NCI-H128 (cell line): ENCODE results near the gene SFXN3.

Experiments used
- DNase-seq: peaks from one replicate; lab custom pipeline; 2025; ENCODE audit not compliant: unreplicated experiment; lab: John Stamatoyannopoulos, UW

Gene SFXN3

DNA sequence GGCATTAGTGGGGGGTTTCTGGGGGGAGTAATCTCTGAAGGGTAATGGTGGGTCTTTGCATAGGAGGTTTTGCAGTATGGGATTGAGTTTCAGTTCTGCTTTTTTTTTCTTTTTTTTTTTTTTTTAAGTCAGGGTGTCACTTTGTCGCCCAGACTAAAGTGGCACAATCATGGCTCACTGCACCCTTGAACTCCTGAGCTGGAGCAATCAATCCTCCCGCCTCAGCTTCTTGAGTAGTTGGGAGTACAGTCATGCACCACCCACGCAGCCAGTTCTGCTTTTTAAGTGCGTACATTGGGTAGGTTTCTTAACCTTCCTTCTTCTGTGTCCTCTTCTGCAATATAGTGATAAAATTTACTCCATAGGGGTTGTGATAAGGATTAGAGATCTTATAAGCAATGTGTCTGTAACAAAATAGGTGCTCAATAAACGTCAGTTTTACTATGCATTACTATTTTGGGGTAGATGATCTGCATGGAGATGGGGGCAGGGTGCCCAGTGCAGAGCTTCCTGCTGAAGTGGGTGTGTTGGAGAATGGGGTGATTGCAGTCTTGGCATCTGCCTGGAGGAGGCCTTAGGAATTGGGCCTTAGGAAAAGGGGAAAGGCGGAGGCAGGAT, 40.3 kb downstream of the SFXN3 start:
- DNase-seq = no peak

DNA sequence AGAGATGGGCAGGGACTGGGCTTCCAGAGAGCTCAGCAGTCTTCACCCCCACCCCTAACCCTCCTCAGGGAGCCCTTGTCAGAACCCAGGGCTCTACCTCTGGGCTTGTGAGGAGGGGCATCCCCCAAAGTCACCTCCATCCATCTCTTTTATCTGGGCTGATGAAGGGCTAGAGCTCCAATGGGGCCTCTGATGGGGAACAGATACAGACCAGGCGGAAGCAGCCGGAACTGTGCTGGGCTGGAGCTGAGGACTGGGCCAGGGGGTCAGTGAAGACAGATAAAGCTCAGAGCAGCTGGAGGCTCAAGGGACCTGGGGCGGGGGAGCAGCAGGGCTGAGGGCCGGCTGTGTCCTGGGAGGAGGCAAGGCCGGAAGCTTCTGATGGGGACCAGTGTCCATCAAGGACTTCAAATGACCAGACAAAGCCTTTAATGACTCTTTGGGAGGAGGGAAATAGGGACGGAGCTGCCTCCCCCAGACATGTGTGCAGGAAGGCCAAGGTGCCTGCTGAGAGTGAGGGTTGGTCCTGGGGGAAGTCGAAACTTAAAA, 40.9 kb downstream of the SFXN3 start:
- no peak for DNase-seq

DNA sequence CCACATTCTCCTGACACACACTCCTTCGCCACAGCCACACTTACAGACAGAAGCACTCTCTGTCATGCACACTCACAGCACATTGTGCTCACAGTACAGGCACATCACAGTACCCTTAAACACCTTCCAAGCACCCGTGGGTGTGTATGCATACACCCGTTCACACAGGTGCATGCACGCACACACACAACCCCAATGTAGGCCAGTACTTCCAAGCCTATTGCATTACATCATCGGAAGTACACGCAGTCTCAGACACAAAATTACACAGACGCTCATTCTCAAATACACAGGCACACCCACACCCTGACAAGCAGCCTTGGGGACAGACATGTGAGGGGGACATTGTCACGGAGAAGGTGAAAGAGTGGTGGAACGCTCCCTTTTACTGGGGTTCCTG, 41.9 kb downstream of the SFXN3 start:
- DNase-seq = no peak

DNA sequence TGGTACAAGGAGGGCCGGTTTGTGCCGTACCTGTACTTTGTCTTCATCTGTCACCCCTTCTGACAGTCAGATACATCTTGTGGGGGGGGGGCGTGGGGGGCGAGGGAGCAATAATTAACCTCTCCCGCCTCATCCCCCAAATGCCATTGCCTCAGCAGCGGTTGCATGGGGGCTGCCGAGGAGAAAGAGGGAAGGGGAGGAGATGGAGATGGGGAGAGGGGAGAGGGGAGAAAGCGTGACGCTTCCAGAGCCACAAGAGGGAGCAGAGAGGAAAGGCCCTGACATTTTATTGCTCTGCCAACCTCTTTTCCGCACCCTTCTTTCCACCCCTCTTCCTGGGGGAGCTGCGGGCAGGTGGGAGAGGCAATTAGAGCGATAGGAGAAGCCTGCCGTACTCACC, 42.6 kb downstream of the SFXN3 start:
- no peak for DNase-seq

DNA sequence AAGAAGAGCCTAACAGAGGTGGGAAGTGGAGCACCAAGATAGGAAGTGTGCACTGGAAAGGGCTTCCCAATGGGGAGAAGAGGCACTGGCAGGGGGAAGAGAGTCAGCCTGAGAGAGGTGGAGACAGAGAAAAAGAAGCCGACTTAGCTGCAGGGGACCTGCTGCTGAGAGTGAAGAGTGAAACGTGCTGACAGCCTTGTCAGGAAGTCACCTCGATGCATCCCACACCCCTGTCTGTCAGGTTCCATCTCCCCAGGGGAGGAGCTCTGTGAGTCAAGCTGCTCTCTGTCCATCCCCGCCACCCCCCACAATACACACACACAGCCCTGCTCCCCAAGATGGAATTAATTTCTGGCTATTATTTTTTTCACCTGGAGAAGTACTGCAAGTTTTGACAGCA, 44.7 kb downstream of the SFXN3 start:
- DNase-seq = no peak

DNA sequence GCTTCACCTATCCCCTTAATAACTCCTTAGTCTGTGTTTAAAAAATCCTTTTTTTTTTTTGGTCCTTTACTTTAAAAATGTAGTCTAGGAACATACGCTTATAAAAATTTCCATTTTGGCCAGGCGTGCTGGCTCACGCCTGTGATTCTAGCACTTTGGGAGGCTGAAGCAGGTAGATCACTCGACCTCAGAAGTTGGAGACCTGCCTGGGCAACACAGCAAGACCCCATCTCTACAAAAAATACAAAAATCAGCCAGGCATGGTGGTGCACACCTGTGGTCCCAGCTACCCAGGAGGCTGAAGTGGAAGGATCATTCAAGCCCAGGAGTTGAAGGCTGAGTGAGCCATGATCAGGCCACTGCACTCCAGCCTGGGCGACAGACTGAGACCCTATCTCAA, 45.6 kb downstream of the SFXN3 start:
- no peak for DNase-seq

DNA sequence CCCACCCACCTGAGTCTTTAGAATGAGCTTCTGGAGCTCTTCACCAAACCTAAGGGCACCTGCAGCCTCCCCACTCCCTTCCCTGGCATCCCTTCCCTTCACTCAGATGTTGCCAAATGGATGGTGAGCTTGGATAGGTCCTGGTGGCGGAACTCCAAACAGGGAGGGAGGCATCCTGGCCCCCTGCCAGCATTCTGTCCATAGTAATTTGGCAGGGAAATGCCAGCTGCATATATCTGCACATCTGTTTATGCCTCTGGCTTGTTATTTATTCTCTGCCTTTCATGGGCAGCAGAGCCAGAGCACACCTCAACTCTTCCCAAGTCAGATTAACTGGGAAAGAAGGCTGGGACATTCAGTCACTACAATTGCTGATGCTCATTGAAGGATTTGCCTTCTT, 48.8 kb downstream of the SFXN3 start:
- DNase-seq = no peak

DNA sequence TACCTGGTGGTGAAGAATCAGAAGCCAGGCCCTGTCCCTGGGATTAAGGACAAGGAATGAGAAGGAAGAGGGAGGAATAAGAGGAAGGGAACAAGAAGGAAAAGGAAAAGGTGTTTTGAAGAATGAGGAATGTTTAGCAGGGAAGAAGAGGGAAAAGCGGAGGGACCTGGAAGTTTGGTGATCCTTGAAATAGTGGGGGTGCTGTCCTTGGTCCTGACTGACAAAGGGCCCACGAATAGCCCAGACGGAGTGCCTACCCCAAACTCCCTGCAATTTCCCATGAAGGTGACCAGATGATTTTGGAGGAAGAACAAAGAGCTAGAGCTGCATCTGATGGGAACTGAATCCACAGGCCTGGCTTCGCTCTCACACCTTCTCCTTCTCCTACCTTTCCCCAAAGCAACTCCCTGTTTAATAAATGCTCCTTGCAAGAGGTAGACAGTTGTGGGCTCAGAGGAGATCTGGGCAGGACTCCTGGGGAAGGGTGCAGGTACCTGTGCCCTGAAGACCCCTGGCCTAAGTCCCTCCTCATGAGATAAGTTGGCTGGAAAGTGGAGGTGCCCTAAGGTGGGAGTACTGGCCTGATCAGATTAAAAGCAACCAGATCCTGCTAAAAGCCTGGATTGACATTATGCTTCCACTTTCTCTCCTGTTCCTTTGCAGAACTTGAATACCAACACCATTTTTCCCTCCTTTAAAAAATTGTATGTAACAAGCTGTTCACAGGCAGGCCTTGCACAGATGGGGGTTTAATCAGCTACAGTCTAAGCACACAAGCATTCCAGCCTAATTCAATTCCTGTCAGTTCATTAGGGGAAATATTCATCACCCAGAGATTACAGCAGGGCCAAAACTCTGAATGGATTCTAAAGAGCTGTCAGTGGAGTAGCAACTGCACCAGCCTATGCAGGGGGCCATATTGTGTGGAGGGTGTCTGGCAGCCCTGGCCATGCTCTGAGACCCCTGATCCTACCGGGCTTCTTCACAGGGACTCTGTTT, 50.2 kb downstream of the SFXN3 start:
- no peak for DNase-seq

DNA sequence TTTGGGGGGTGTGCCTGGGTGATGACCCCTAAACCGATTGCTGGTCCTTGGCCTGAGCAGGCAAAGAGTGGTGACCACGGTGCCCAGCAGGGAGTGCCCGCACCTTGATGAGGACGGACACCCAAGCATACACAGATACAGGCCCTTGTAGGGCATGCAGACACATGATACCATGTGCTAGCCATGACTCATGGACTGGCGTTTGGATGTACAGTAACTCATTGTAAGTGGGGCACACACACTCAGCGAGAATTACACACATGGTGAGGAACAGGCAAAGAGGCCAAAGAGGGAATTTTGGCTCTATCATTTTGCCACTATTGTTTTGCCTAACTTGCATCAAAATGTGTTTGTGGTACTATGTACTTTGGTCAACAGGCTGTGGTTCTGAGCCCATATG, 54.8 kb downstream of the SFXN3 start:
- no peak for DNase-seq

DNA sequence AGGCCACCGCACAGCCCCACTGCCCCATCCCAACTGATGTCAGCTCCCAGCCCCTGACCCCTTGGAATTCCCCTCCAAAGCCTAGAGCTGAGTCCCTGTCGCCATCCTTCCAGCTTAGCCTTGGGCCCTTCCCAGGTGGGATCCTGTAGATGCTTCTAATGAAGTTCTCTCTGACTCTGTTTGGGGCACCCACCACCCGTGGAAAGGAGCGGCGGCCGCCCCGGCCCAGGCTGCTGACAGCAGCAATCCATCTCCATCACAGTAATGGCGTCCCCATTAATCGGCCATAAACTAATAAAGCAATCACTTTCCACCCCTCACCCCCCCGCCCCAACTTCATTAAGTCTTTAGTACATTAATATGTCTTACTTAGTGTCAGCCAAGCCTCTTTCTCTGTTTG, 56.3 kb downstream of the SFXN3 start:
- no peak for DNase-seq

DNA sequence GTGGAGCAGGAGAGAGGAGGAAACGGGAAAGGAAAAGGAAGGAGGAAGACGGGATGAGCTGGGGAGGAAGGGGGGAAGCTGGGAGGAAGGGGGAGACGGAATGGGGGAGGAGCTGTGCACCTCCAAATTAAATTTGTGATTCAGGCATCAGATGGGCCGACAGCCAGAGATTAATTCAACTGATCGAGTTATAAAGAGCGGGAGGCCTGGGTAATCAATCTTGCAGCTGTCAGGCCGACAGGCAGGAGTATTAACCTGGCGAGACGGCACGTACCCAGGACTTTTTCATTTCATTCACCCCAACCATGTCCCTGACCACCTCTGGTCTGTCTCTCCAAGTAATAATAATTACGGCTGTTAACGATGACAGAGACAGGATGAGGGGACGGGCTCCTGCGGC, 56.9 kb downstream of the SFXN3 start:
- DNase-seq = no peak

DNA sequence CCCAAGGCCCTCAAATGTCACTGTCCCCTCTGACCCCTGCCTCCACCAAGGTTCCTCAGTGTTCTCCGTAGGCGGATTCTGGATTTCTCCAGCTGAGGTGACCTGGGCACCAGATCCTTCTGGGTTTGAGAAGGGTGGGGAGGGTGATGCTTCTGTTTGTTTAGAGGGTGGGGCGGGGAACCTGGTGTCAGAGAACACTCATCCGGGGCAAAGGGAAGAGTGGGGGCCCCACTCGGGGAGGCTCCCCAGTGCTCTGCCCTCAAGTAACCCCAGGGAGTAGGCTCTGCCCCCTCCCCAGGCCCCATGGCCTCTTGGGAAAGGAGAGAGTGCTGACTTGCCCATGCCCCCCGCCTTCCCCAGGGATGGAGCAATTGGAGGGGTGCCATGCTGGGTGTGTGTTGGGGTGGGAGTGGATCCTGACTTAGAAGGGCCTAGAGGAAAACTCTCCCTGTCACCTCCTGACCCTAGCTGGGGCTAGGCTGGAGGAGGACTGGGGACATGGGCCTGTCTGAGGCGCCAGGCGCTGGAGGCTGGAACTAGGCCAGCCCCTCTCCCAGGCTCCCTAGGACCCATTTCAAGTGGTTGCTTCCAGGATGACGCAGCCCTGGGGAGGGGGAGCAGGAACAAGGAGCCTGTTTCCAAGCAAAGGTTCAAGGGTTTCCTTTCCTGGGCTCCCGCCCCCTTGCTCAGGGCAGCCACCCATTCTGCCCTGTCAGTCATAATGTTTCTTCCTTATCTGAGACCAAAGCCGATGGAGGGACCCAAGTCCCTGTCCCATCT, 58.7 kb downstream of the SFXN3 start:
- DNase-seq = no peak

DNA sequence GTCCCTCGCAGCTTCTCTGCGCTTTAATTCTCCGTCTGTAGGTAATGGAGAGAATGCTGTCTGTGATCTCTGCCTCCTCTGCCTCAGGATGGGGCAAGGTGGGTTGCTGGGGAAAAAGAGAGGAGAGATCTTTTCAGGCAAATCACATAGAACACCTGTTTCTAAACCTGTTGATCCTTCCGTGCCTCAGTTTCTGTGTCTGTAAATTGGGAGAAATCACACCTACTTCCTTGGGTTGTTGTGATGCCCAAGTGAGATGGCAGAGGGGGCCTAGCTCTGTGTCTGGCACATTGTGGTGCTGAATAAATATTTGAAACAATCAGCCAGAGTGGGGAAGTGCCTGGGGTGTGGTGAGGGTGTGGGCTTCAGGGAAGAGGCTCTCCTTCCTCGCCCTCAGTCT, 59.6 kb downstream of the SFXN3 start:
- DNase-seq = no peak
